NOMO-1 treated with dmso at 0.1 percent for 144 hours (cell line): ENCODE results near the gene GMDS.

Experiments used
- DNase-seq: peaks from one replicate; lab custom pipeline; 2025; ENCODE audit not compliant: unreplicated experiment; lab: John Stamatoyannopoulos, UW

The GMDS gene

DNA sequence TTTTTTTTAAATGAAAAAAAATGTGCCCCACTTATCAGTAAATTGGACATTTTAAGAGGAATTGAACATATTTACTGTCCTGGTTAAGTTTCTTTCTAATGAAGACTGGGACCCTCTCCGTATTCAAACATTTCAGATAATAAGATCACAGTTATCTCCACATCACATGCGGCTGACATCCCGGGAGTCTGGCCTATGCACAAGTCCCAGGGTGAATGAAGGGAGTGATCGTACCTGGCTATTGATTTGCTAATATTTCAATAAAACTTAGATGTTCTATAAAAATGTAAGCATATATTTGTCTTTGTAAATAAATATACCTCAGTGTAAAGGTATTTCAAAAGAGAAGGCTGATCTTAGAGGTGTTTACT, 577.6 kb downstream of the GMDS start:
- no peak for DNase-seq

DNA sequence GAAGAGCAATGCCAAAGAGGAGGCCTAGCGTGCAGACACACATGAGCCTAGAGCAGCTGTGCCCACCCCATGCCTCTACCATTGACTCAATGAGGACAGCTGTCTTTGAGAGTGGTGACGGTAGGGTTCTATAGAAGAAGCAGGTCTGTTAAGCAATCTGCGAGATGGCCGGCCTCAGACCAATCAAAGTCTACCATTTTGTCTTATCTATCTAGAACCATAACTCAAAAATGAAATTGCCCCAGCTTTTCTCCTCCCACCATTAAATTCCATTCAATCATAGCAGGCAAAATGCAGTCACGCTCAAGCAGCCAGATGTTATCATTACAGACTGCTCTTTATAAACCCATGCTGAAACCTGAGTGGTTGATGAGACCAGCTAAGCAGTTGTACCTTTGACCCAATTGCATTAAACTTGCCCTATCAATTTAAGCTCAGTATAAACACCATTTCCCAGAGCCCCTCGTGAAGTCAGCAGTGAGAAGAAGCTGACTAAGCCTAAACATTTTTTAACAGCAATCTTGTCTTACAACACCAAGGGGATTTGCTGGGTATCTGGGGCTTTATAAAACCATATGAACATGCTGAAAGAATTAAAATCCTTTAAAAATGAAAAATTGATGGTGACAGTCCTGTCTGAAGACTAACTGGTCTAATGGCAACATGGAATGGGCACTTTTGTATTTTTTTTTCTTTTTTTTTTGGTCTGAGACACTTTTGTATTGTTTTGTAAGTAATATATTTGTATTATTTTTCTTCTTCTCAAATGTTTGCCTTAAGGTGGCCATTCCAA, 578.2 kb downstream of the GMDS start:
- no peak for DNase-seq

DNA sequence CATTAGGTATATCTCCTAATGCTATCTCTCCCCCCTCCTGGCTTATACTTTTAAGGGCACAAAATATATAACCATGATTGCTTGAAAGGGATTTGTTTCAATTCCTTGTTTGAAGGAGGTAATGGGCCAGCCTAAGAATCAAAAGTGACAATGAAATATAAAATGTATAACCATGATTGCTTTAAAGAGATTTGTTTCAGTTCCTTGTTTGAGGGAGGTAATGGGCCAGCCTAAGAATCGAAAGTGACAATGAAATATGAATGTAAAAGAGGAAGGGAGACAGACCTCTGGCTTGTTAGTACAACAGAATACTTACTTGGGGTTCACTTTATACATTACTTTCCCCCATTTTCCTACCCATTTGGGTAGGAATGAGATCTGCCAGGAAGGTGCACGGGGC, 580.2 kb downstream of the GMDS start:
- DNase-seq, result peak; percentile 90

DNA sequence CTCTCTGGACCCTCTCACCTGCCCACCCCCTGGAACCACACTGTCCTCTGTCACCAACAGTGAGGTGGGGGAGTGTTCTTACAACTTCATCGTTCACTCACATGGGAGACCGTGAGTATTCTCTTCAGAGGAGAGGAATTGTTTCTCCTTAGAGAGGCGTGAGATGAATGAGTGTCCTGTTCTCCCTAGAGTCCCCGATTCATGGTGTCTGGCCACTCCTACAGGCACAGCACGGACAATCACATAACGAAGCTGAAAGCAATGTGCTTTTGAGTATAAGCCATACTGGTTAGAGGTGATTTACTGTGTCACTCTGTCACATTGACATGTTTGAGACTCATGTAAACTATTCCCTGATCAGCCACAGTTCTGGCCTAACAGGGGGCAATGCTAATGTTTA, 581.1 kb downstream of the GMDS start:
- DNase-seq, result no peak

DNA sequence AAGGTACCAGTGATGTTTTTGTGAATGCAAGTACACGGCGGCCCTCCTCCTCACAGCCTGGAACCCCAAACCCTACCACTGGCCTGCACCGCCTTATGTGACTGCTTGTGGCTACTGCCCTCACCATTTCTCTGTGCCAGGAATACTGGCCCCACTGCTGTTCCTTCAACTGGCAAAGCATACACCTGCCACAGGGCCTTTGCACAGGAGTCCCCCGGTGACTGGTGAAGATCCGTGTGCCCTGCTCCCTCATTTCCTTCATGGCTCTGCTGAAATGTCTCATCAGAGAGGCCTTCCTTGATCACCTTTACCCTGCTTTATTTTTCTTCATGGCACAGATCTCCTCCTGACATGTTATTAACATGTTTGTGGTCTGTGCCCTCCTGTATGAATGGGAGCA, 581.9 kb downstream of the GMDS start:
- no peak for DNase-seq

DNA sequence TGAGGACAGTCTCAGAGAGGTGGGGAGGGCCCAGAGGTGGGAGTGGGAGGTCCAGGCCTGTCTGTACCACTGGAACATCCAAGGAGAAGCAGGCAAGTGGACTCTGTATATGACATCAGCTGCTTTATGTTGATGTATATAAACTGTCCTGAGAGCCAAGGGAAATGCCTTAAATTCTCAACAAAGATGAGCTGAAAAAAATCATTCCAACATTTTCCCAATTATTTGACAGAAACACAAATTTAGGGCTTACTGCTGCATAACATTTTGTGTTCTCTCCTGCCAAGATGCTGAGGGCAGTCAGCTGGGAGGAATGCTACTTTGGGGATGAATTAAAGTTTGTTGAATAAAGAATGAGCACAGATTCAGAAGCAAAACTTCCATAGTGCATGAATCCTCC, 582.9 kb downstream of the GMDS start:
- DNase-seq, result no peak

DNA sequence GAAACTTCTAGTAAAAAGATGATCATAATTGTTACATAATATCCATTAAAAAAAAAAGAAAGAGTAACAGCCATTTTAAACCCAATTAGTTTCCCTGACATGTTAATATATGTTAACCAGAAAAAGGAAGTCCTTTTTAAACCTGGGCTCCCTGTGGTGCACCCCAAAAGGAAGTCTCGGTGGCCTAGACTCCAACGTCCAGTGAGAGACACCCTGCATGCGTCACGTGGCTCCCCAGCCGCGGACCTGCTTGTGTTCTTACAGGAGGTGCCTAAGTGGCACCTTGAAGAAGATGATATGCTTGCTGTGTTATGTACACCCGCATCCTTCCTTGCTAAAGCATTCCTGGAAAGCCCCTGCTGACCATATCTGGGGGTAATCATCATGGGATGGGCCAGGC, 585.6 kb downstream of the GMDS start:
- no peak for DNase-seq

DNA sequence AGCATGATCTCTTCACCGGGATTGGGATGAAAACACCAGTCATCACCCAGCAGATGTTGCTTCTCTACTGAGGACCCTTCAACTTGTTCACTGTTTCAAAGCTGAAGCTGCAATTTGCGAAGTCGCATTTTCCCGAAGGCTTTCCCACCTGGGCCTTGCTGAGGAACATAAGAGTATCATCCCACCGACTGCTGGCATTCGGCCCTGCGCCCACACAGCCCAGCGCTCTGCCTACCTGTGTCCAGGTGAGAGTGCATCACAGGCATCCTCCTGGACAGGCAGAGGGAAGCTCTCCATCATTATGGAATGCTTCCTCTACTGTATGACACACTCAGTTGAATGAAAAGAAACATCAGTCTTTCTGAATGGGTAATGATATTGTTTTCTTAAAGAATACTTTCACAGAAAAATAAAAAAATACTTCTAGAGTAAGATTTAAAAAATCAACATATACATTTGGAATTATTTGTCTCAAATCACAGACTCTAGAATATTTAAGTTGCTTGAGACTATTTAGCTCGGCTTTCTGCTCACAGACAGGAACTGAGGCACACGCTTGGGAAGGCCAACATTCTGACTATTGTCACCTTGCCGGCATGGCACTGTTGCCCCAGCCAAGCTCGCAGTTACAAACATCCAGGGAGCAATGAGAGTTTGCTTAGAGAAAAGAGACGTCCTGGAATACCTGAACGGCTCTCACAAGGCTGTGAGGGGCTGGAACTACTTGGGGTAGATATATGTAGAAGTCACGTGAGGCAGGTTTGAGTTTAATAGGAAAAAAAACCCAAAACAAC, 587.0 kb downstream of the GMDS start:
- DNase-seq, result no peak

DNA sequence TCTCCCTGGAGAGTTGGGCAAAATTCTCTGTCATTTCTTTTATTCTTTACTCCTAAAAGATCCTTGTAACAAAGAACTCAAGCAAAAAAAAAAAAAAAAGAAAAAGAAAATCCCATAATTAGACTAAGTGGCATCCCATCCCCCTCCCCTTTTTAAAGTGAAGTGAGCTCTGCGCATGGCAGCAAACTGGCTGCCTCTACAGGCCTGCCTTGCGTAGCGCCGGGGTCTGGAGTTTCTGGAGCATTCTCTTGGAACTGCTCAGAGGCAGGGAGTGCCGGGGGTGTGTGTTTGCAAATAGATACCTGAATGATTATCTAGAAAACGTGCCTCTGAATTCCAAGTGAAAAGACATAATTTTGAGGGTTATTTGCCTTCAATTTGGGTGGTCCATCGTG, 587.6 kb downstream of the GMDS start:
- no peak for DNase-seq

DNA sequence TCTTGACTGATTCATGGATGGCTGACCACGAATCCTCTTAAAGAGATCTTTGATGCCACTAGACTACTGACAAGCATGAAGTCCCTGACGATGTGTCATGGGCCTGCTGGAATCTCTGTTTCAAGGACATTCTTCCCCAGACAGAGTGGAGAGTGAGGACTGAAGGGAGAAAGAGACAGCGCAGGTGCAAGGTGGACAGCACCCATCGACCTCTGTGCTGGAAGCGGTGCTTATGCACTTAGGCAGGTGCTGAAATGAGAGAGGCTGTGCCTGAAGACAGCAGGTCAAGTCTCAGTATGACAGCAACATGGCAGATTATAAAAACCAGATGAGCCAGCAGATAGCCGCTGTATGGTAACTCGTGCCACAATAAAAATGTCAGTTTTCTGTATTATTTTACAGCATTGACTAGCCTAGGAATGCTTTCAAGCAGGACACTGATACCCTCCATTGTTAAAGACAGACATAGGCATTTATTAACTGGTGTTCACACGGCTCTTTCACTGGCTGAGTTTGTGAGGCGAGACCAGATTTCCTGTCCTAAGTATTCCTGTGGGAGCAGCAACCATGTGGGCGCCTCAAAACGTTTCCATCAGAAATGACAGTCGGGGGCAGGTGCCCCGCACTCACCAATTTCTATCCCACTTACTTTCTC, 588.2 kb downstream of the GMDS start:
- DNase-seq, result no peak

DNA sequence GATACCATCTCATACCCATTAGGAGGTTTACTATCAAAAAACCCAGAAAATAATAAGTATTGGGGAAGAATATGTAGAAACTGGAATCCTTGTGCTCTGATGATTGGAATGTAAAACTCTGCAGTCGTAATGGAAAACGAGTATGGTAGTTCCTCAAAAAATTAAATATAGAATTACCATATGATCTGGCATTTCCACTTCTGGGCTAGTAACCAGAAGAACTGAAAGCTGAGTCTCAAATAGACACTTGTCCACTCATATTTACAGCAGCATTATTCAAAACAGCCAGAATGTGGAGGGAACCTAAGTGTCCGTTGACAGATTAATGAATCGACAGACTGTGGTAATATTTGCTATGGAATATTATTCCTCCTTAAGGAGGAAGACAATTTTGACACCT, 591.4 kb downstream of the GMDS start:
- DNase-seq, result no peak

DNA sequence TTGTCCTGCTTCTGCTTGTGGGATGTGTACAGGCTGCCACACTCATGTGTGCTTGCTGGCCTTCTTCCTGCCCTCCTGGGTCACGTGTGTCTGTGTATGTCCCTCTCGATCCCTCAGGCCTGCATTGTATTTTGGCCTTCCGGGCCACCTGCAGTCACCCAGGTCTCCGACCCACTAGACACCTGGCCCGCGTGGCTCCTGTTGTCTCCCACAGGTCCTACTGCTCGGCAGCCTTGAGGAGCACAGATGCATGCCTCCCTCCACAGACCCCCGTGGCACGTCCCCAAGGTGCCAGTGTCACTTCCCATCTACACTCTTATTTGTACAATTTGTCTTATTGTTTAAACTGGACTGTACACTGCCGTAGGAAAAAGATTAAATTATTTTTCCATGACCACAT, 592.6 kb downstream of the GMDS start:
- no peak for DNase-seq

DNA sequence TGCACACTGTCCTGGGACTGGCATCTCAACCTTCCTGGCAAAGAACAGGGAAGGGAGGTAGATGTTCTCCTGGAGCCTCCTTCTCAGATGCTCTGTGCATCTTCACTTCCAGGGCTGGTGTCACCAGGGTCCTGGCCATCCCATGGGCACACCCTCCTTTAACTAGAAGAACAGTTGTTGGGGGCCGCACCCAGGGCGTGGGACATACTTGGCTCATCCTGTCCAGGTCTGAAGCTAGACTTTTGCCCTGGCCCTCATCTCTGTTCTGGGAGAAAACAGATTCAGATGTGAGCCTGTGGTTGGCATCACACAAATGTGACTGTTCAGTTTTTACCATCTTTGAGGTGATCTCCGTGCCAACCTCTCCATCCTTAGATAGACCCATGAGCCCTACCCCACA, 594.0 kb downstream of the GMDS start:
- DNase-seq, result no peak

DNA sequence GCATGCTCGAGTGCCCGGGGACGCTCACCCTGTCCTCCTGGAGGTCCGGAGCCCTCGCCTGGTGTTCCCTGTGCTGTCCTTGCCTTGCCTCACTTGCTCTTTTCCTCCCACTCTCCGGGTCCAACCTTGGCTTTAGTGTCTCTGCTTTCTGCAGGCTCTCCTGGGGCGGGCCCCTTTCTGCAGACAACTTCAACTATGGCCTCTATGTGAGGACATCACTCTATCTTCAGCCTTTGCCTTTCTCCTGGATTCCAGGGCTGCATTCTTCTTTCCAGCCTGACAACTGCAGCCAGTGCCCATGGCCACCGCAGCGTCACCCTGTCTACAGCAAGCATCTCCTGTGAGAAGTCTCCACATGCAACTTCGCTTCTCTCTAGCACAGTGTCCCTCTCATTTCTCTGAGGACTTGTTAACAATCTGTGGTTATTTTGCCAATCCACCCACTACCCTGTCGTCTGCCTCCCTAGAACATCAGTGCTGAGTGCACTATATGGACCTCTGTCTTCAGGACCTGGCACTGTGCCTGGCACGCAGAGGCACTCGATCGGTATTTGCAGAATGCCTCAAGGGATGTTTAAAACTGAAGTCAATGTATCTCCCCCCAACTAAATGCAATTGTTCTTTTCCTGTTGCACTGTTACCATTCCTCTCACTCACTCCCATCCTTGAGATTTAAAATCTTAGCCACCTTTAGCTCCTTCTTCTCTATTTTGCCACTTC, 599.8 kb downstream of the GMDS start:
- DNase-seq, result no peak

DNA sequence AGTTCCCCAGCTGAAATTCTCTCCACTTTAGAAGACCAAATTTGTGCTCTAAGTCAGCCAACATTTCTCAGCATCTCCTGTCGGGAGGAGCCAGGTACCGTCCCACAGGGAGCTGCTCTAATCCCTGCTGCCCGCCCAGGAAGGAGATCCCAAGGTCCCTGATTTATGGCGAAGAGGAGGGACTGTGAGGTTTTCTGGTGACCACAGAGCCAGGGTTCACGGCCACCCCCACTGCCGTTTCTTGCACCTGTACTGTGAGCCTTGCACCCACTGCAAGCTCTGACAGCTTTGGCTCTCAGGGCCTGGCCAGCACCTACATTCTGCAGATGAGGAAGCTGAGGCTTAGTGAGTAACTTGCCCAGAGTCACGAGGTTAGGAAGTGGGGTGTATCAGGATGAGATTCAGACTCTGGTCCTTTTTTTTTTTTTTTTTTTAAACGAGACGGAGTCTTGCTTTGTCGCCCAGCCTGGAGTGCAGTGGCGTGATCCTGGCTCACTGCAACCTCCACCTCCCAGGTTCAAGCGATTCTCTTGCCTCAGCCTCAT, 600.8 kb downstream of the GMDS start:
- DNase-seq, result no peak

DNA sequence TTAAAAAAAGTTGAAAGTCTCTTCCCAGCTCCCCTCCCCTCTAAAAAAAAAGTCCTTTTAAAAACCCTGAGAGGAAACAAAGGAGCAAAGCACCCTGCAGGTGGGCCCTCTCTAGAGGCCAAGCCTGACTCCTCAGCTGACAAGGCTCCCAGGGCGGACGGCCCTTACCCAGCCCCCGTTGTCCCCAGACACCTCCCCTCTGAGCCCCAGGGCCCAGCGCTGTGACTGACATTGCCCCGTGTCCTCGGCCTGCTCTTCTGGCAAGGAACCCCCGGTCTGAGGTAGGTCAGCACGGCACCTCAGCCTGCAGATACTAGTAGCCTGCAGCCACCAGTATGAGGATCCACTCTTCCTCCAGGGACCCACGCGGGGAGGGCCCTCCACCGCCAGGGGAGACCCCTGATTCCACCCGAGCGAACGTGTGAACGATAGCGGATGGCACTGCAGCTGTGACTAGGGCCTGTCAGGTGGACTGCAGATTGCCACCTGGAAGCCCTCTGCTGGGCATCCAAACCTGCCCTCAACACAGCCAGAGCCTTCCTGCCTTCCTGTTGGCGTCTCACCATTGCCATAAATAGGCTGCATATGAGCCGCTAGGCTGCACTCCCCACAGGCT, 601.5 kb downstream of the GMDS start:
- DNase-seq, result no peak

DNA sequence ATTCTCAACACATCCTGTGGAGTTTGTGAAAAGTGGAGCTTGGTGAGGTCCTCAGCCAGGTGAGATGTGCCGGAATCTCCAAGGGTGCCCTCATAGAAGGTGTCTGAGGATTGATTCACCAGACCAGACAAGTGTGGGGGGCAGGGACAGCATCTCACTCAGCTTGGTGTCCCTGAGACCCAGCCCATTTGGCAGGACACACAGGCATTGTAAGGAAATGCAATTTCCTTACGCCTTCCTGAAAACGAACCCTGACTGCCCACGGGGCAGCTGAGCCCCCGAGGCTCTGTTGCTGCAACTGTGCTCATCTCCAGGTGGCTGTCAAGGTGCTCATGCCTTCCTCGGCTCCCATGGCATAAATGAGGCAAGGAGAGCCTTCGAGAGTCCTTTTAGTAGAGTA, 602.3 kb downstream of the GMDS start:
- DNase-seq, result no peak

DNA sequence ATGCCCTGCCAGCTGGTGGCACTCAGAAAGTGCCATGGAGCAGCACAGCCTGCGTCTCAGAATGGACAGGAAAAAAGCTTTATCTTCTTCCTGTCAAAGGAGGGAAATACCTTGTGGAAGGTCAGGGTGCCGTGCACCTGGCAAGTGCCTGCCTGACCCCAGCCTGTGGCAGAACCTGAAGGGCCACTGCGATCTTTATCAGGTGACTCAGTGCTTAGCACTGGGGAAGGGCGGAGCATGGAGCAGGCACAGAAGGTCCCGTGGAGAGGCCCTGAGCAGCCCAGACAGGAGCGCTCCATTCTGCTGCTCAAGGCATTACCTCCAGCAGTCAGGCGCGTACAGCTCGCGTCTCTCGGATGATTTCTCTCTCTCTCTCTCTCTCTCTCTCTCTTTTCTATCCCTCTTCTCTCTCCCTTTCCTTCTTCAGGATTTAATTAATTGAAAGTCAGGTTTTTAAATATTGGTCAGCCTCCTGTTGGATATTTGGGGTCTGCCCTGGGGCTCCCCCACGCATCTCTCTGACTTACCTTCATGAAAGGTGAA, 604.0 kb downstream of the GMDS start:
- no peak for DNase-seq

DNA sequence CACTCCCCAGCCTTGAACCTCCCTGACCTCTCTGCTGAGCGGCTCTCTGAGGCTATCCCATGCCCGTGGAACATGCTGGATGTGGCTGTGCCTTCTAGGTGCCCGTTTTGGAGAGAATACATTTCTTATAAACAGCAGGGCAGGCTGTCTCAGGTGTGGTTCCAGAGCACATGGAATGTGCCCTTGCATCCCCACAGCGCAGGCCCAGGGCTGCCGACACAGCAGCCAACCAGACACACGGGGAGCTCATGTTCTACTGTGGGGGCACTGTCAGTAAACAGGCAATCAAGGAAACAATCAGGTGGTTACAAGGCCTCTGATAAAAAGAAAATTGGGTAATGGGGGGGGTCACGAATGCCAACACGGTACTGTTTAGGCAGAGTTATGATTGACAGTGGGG, 604.9 kb downstream of the GMDS start:
- no peak for DNase-seq

DNA sequence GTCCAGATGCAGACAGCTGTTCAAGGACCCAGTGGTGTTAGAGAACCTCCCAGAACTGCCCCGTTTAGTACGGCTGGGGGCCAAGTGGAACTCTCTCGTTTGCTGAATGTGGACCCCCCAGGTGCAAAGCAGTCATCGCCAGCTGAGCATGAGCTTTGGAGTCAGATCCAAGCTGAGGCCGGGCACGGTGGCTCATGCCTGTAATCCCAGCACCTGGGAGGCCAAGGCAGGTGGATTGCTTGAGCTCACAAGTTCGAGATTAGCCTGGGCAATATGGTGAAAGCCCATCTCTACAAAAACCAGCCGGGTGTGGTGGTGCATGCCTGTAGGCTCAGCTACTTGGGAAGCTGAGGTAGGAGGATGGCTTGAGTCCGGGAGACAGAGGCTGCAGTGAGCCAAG, 606.0 kb downstream of the GMDS start:
- no peak for DNase-seq
